NCI-H2227 (cell line): Measurements from ENCODE around the gene HEATR5A.
"Not testable (repeated sequence)": the region's sequence is repeated elsewhere in the genome, so short reads cannot be mapped to it uniquely, and the experiment has no call there.

ENCODE experiments used
- DNase-seq: peaks from one replicate; lab custom pipeline; 2025; ENCODE audit not compliant: unreplicated experiment; lab: John Stamatoyannopoulos, UW

Gene HEATR5A

DNA sequence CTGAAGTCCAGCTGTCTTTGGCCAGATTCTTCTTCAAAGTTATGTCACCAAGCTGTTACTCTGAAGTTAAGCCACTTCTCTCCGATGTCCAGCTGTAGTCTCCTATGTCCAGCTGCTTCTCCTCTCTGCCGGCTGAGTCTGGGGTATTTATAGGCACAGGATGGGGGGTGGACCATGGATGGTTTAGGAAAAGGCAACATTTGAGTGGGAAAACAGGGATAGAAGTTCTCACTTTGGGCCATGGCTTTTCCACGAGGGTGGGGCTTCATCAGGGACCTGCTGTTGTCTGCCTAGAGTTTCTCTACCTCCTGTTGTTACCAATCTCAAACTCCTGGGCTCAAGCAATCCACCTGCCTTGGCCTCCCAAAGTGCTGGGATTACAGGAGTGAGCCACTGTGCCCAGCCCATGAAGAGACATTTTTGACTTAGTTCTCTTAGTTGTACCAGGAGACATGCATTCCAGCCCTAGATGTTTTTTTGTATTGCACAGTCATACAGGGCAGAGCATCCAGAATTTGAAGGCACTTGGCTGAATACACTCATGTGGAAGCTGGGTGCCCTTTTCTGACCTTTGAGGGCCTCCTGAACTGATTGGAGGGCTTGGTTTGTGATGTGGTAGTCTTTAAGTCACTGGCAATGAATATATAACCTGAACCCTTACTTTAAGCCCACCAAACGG lies 132.9 kb downstream of the HEATR5A start:
- no peak for DNase-seq

DNA sequence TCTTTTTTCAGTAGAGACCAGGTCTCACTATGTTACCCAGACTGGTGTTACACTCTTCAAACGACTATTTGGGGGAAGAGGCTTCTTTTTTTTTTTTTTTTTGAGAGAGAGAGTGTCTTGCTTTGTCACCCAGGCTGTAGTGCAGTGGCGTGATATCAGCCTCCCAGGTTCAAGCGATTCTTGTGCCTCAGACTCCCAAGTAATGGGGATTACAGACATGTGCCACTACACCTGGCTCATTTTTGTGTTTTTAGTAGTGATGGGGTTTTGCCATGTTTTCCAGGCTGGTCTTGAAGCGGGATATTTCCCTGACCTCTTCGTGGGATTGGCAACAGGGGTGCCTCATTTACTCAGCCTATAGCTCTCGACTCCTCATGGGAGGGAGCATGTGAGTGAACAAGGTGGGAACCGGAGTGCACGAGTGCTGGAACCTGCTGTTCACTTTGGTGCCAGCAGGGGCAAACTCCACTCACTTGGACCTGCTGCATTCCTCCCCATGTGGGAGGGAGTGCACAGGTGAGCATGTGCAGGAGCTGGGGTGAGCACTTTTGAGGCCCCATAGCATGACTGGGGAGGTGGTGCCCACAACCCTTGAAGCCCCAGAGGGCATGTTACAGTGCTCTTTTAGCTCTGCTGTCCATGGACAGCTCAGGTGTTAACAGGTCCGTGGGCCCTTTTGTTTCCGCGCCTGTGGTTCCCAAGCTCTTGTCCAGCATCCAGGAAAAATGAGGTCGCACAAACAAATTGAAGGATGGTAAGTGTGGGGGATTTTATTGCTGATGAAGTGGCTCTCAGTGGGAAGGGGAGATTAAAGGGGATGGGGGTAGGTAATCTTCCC lies 133.7 kb downstream of the HEATR5A start:
- no peak for DNase-seq

DNA sequence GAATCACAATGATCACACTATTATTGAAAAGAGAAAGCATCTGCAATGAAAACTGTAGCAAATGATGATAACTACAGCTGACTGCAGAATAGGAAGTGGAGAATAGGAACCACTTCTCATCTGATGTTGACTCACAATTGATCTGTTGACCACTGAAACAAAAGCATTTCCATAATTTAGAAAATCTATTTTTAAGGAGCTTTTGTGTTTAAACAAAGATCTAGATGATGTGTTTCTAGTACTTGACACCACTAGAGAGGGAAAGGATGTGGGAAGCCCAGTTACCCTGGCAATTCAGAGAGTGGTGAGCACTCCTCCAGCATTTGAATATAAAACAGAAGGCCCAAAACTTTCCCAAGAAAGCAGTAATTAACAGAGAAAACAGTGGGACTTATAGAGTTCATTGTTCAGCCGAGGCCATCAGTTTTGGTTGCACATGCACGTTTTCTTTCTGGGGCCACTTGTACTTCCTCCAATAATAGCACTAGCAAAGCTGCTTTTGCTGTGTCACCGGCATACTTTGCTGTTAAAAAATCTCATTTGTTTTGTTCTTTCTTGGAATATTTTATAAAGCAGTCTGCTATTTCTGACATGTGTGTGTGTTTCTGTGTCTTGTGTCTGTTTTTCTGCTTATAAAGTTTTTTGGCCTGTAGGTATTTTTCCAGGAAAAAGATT lies 136.6 kb downstream of the HEATR5A start:
- no peak for DNase-seq

DNA sequence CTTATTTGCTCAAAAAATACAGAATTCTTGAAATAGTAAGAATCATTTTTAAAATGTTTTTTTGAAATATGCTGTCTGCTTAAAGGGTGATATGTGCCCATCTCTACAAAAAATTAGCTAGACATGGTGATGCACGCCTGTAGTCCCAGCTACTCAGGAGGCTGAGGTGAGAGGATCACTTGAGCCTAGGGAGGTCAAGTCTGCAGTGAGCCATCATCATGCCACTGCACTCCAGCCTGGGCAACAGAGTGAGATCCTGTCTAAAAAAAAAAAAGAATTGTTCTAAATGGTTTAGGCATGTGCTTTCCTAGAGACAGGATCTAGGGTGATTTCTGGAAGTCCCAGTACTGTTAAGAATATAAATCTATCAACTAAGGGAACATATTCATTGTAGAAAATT lies 137.2 kb downstream of the HEATR5A start:
- DNase-seq: no peak

DNA sequence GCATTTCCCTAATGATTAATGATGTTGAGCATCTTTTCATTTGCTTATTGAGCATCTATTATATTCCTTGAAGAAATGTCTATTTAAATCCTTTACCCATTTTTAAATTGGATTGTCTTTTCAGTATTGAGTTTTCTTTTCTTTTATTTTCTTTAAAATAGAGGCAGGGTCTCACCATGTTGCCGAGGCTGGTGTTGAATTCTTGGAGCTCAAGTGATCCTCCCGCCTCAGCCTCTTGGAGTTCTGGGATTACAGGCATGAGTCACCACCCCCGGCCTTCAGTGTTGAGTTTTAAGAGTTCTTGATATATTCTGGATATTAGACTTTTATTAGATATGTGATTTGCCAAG lies 139.5 kb downstream of the HEATR5A start:
- no peak for DNase-seq

DNA sequence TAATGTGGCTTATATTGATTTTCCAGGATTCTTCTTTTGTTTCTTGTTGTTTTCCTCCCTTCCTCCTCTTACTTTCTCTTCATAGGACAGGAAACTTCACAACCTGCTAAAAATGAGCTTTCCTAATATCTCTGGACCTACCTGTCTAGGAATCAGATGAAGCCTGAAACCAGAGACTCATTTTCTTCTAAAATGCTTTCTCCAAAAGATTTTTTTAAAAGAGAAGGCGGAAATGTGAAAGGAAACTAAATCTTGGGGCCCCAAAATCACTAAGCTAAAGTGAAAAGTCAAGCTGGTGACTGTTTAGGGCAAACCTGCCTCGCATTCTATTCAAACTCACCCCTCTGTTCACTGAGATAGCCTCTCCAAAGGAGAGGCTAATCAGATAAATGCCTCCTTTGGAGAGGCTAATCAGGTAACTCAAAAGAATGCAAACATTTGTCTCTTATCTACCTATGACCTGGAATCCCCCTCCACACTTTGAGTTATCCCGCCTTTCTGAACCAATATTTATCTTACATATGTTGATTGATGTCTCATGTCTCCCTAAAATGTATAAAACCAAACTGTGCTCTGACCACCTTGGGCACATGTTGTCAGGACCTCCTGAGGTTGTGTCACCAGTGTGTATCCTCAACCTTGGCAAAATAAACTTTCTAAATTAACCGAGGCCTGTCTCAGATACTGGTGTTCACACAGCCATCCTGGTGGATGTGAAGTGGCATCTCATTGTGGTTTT lies 140.0 kb downstream of the HEATR5A start:
- no peak for DNase-seq

DNA sequence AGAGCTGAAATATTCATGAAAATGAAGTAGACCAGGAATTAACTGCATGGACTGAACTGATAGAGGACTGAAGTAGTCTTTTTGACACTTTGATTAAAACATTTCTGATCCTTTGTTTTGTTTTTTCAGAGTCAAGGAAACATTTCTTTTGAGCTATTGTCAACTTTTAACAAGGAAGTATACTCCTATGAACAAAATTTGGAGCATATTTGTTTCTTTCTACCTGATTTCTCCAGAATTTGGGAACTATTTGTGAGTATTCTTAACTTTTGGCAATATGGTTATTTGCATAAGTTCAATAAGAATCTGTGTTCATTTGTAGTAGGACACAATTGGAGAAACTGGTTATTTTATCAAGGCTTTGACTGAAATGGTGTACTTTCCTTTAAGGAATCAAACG lies 141.5 kb downstream of the HEATR5A start:
- DNase-seq: no peak

DNA sequence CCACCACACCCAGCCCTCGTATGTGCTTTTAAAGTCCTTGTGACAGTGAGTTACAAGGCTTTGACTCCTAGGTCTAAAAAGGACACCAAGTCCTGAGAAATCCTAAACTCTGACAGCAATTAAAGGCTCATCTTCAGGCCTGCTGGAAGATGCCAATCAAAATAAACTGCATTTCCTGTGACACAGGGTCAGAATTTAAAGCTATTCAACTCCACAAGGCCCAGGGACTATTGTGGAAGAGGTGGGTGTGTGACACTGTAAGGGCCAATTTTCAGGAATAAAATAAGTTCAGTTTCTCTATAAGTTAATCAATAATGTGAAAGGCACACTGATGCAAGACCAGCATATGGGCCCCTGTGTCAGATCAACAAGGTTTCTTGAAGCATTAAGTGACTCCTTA lies 143.3 kb downstream of the HEATR5A start:
- DNase-seq: no peak

DNA sequence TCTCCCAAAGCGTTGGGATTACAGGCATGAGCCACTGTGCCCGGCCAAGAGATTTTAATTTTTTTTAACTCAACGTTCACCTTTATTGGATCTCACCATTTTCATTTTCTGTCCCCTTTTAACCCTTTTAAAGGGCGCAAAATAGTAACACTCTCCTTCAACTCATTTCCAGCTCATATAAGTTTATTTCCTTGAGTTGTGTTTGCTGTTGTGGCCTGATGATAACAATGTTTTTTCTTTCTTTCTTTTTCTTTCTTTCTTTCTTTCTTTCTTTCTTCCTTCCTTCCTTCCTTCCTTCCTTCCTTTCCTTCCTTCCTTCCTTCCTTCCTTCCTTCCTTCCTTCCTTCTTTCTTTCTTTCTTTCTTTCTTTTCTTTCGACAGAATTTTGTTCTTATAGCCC lies 143.9 kb downstream of the HEATR5A start:
- DNase-seq: not testable (repeated sequence)

DNA sequence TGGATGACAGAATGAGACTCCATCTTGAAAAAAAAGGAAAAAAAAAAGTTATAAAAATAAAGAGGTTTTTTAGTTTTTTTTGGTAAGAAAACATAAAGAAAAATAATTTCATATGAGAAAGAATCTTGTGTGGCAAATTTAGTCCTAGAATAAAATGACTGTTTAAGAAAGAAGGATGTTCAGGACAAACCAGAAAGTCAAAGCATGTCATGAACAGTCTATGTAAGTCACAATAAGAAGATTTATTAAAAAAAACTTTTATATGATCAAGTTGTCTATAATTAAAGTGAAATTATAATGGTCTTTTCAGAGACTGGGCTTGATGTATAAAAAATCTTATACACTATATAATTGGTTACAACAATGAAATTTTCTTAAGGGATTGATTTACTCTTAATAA lies 144.6 kb downstream of the HEATR5A start:
- no peak for DNase-seq

DNA sequence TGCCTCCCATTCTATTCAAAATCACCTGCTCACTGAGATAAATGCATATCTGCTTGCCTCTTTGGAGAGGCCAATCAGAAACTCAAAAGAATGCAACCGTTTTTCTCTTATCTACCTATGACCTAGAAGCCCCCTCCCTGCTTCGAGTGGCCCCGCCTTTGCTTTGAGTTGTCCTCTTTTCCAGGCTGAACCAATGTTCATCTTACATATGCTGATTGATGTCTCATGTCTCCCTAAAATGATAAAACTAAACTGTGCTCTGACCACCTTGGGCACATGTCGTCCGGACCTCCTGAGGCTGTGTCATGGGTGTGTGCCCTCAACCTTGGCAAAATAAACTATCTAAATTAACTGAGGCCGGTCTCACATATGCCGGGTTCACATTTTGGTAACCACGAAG lies 148.7 kb downstream of the HEATR5A start:
- no peak for DNase-seq

DNA sequence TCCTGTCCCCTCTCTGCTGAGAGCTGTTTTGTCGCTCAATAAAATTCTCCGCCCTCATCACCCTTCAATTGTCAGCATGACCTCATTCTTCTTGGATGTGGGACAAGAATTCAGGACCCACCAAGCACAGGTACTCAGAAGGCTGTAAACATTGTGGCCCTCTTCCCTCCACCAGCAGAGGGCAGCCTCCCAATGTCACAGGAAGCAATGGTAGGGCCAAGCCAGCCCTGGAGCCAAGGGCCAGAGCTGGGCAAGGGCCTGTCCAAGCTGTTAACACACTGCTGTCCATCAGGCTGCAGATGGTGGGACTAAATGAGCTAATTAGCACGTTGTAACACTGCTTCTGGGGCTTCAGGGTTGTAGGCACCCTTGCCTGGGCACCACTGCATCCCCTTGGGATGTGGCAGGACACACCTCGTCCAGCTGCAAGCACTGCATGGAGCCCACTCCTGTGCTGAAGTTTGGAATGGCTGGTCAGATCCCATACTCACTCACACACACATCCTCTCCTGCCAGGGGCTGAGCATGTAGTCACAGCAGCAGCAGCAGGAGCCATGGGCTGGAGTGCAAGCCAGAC lies 150.1 kb downstream of the HEATR5A start:
- DNase-seq: no peak

DNA sequence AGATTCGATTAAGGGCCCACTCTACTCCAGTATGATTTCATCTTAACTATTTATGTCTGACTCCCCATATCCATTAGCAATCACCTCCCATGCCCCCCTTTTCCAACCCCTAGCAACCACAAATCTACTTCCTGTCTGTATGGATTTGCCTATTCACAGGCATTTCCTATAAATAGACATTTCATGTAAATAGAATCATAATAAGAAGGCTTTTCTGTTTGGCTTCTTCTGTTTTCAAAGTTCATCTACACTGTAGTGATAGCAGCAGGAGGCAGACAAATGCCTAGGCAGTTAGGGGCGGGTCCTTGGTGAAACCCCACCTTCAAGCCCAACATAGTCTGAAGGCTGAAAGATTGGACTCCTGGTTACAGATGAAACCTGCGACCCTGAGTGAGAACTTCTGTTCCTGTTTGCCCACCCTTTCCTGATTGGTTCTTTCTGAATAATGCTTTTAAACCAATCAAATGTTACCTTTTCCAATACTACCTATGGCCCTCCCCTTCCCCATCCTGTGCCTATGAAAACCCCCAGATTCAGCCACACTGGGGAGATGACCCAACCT lies 150.6 kb downstream of the HEATR5A start:
- no peak for DNase-seq

DNA sequence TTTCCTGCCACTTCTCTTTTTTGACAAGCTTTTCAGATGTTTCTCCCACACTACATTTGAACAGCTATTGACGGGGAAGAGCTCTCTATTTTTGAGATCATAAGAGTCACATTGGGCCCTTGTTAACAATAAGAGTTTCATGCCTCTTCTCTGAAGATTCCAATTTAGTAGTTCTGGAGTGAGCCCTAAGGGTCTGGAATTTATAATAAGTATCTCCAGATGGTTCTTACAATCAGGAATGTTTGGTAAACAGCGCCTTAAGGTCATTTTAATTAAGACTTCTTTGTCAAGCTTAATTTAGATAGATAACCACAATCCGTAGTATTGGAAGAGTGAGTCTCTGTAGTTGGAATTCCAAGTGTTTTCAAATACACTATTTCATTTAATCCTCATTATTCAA lies 152.1 kb downstream of the HEATR5A start:
- no peak for DNase-seq

DNA sequence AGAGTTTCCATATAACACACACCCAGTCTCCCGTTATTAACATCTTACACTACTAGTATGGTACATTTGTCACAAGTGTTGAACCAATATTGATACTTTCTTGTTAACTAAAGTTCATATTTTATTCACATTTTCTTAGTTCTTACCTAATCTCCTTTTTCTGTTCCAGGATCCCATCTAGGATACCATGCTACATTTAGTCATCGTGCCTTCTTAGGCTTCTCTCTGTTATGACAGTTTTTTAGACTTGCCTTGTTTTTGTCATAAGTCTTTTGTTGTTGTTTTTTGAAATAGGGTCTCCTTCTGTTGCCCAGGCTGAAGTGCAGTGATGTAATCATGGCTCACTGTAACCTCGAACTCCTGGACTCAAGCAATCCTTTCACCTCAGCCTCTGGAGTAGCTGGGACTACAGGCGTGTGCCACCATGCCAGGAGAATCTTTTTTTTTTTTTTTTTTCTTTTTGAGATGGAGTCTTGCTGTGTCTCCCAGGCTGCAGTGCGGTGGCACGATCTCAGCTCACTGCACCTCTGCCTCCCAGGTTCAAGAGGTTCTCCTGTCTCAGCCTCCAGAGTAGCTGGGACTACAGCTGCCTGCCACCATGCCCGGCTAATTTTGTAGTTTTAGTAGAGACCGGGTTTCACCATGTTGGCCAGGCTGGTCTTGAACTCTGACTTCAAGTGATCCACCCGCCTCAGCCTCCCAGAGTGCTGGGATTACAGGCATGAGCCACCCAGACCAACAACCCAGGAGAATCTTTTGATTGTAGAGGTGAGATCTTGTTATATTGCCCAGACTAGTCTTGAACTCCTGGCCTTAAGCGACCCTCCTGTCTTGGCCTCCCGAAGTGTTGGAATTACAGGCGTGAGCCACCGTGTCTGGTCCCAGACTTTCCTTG lies 153.7 kb downstream of the HEATR5A start:
- no peak for DNase-seq

DNA sequence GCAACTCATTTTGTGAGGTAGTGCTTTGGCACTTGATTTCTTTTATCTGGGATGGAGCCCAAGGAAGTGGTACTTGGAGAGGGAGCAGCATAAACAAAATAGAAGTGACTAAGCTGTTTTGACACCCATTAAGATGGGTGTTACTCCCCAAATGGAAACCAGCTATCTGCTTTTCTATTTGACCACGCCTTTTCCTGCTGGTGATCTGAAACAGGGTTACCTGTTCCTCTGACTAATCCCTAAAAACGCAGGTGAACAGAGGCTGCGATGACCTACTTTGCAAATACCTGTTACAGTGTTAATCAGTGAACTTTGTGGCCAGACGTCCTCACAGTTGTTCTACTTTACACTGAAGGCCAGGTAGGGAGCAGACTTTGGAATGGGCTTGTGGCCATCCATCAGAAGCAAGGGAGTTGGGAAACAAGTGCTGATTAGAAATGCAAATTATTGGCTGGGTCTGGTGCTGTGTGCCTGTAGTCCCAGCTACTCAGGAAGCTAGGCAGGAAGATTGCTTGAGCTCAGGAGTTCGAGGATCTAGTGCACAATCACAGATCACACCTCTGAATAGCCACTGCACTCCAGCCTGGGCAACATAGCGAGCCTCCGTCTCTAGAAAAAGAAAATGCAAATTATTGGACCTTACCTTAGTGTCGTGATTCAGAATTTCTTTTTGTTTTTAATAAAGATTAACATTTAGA lies 154.5 kb downstream of the HEATR5A start:
- DNase-seq: no peak

DNA sequence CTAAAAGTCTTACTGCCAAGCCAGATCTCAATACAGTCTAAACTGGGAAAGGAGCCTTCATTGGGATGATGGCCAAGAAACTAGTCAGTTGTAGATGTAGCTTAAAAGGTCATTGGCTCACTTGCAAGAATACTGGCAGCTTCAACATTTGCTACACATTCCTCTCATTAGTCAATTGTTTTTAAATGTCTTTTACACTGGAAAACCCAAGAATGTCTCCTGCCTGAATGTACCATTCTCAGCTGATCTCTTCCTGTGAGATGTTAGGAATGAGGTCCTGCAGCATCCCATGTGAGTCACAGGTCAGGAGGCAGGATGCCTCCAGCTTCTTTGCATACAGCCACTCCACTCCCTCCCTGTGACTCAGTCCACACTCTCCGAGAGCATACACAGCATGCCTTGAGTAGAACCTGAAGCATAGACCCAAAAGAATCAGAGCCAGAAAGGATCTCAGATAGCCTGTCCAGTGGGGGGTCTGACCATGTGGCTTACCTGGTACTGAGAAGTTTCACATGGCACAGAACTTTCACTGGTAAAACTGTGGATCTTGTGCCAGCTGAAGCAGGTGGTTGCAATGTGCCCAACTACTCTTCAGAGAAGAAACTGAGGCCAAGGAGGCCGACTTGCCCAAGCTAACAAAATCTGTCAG lies 156.7 kb downstream of the HEATR5A start:
- no peak for DNase-seq

DNA sequence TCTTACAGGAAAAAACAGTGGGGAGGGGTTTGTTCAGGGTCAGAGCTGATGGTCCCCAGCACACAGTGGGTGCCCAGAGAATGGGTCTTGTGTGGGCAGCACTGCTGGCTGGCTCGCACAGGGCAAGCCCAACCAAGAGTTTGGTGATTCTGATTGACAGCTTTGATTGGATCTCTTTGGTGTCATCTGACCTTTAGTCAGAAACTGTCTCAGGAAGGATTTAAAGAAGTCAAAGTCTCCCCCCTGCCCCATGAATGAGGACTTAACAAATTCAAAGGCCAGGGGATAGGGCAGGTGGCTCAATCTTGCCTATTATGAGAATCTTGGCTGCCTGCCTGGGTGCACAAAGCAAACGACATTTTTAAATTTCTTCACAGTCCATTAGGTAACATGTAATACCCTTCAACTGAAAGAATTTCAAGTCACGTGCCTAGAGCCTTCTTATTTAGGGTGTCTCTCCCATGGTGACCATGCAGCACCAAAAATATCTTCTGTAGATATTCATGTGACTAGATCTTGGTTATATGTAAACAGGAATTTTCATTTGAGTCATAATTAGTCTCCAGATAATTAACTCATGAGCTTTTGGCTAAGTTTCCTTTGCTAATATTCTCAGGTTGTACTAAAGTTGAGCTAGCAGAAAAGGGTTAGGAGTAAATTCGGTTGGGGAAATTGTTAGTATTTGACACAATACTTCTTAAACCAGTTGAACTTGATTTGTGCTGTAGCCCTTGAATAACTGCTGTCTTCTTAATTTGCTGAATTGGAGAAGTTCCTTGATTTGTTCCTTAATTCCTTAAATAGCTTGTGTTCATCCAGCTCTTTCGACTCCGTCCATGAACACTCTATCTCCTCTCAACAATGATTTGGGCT lies 158.3 kb downstream of the HEATR5A start:
- no peak for DNase-seq
